ENCODE data around the gene GUCA1C.

The GUCA1C gene

GRCh38 chr3:108953700-108954099, at the start of gene GUCA1C:
GUCA1C (minus strand) TSS chr3:108953879; CDS start chr3:108953762, 117 bp downstream.
- DNase-seq (ENCODE audit: low read depth, low spot score), result no peak

GRCh38 chr3:108998436-108998835, 44.8 kb upstream of the GUCA1C start:
- DNase-seq (ENCODE audit: low read depth, low spot score), result no peak

GRCh38 chr3:108985844-108986243, 32.2 kb upstream of the GUCA1C start:
- no peak for DNase-seq (ENCODE audit: low read depth, low spot score)

- no peak for DNase-seq (ENCODE audit: low read depth, low spot score)
These were observed 29.4 kb upstream of the GUCA1C start for GRCh38 chr3:108983051-108983450.

GRCh38 chr3:108976058-108976457, 22.4 kb upstream of the GUCA1C start:
- DNase-seq (ENCODE audit: low read depth, low spot score), result no peak

- no peak for DNase-seq (ENCODE audit: low read depth, low spot score)
These were observed 19.3 kb upstream of the GUCA1C start for GRCh38 chr3:108973019-108973418.

GRCh38 chr3:108972482-108972881, 18.8 kb upstream of the GUCA1C start:
- no peak for DNase-seq (ENCODE audit: low read depth, low spot score)

GRCh38 chr3:108970561-108970960, 16.9 kb upstream of the GUCA1C start:
- no peak for DNase-seq (ENCODE audit: low read depth, low spot score)

- DNase-seq (ENCODE audit: low read depth, low spot score), result no peak
These were observed 13.1 kb upstream of the GUCA1C start for GRCh38 chr3:108966773-108967172.

- DNase-seq (ENCODE audit: low read depth, low spot score), result no peak
These were observed 5.3 kb upstream of the GUCA1C start for GRCh38 chr3:108959017-108959416.

- no peak for DNase-seq (ENCODE audit: low read depth, low spot score)
These were observed 469 bp downstream of the GUCA1C start for GRCh38 chr3:108953210-108953609.

- DNase-seq (ENCODE audit: low read depth, low spot score), result no peak
These were observed 1.7 kb downstream of the GUCA1C start for GRCh38 chr3:108951820-108952501.

GRCh38 chr3:108947855-108948254, 5.8 kb downstream of the GUCA1C start:
- no peak for DNase-seq (ENCODE audit: low read depth, low spot score)

GRCh38 chr3:108946292-108947285, 7.1 kb downstream of the GUCA1C start:
- DNase-seq (ENCODE audit: low read depth, low spot score), result no peak

- DNase-seq (ENCODE audit: low read depth, low spot score), result no peak
These were observed 13.0 kb downstream of the GUCA1C start for GRCh38 chr3:108940568-108941263.

GRCh38 chr3:108940166-108940565, 13.5 kb downstream of the GUCA1C start:
- DNase-seq (ENCODE audit: low read depth, low spot score), result no peak

GRCh38 chr3:108936924-108937689, 16.6 kb downstream of the GUCA1C start:
- no peak for DNase-seq (ENCODE audit: low read depth, low spot score)

GRCh38 chr3:108931035-108931434, 22.6 kb downstream of the GUCA1C start:
- no peak for DNase-seq (ENCODE audit: low read depth, low spot score)

GRCh38 chr3:108918866-108919265, 34.8 kb downstream of the GUCA1C start:
- DNase-seq (ENCODE audit: low read depth, low spot score), result no peak

GRCh38 chr3:108914774-108915641, 38.7 kb downstream of the GUCA1C start:
- DNase-seq (ENCODE audit: low read depth, low spot score), result peak; percentile 6

All from brain pericyte (primary cell).